ES-I3 (cell line): Measurements from ENCODE around the gene GNAO1.

Experiments used
- H3K36me3 ChIP-seq: 2 replicates; pipeline ENCODE4 v1.6.1; 2013; ENCODE audit warnings: mild to moderate bottlenecking, low read length, control low read depth, moderate library complexity; ENCODE audit not compliant: insufficient read depth
- H3K4me1 ChIP-seq: 2 replicates; pipeline ENCODE4 v1.6.1; 2013; ENCODE audit warnings: mild to moderate bottlenecking, control low read depth, low read length; ENCODE audit not compliant: insufficient read depth
- H3K9ac ChIP-seq: 2 replicates; pipeline ENCODE4 v1.6.1; 2013; ENCODE audit warnings: low read depth, mild to moderate bottlenecking, low read length, moderate library complexity
- H3K9me3 ChIP-seq: 2 replicates; pipeline ENCODE4 v1.6.1; 2013; ENCODE audit warnings: mild to moderate bottlenecking, low read length, moderate library complexity; ENCODE audit not compliant: control insufficient read depth, insufficient read depth

GNAO1 gene

DNA sequence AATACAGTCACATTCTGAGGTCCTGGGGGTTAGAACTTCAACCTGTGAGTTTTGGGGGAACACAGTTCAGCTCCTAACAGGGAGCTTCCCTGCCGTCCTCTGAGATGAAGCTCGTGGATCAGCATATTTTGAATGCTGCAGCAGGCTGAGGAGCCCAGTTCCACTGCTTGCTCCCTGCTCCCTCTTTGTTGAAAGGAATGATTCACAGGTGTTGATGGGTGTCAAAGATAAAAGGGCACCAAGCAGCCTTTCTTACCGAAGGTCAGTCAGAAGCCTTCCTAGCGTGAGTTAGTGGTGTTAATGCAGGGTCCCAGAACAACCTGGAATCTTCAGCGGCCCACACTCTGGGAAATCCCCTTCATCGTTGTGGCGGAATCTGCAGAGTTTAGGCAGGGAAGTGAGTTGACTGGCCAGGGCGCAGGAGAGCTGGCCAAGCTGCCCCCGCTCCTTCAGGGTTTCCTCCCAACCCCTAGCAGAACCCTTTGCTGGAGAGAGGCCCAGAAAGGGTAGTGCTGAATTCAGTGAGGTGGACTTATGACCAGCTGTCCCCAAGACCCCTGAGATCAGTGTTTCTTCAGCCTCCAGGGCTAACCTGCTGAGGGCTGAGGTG, 114.8 kb downstream of the GNAO1 start:
- Histone ChIP-seq H3K4me1 (peaks cover 17% of the 10 kb centered on the region), H3K36me3 (no peaks in the 10 kb centered on the region), H3K9ac (no peak overlapping the region)

DNA sequence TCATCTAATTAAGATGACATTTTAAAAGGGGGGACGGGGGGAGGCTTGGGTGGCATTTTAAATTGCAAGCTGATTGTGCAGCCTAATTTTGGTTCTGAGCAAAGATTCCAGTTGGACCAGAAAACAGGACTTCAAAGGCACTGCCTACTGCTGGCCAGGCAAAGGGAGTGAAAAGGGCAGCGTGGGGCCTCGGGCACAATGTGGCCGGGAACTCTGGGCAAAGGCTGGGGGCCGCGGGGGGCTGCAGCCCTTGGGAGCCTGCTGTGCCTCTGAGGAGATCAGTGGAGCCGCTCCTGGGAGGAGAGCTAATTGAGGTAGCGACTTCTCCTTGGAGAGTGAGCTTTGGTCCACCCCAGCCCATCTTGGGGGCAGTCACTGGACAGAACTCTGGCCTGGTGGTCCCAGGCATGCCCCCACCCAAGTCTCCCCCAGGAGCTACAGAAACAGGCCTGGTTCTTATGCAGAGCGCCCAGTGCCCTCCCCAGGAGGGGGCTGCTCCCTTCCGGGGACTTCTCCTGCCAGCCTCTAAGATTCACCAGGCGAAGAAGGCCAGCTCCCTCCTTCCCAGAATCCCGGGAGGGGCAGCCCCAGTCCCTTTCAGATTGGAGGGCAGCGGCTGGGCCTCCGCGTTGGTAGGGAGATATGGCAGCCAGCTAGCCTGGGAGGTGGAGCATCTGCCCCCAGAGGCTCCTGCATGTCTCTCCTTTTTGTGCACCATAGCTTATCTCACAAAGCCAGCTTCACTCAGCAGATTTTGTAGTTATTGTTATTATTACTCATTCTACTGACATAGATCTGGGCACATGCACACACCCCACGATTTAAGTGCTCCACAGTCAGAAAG, 115.6 kb downstream of the GNAO1 start:
- H3K36me3 ChIP-seq: no peaks in the 10 kb centered on the region
- no peaks in the 10 kb centered on the region for H3K9me3 ChIP-seq
- peaks cover 11% of the 10 kb centered on the region for H3K4me1 ChIP-seq
- no peak overlapping the region for H3K9ac ChIP-seq

More for the DNA sequence above, 114.8 kb downstream of the GNAO1 start:
- no peaks in the 10 kb centered on the region for H3K9me3 ChIP-seq

DNA sequence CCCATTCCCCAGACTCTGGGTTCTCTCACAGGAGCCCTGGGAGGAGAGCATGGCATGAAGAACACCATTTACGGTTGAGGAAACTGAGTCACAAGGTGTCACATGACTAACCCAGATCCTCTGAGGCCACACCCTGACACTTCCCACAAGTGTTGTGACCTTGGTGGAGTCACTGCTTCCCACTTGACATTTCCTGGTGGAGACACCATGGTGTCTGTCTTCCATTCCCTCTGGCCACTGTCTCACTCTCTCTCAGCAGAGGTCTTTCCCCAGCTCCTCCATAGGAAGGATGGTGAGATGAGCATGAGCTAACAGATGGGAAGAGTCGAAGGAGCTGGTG, 116.2 kb downstream of the GNAO1 start:
- Histone ChIP-seq H3K36me3 (no peaks in the 10 kb centered on the region), H3K9ac (no peak overlapping the region), H3K4me1 (peaks cover 11% of the 10 kb centered on the region), H3K9me3 (no peaks in the 10 kb centered on the region)

DNA sequence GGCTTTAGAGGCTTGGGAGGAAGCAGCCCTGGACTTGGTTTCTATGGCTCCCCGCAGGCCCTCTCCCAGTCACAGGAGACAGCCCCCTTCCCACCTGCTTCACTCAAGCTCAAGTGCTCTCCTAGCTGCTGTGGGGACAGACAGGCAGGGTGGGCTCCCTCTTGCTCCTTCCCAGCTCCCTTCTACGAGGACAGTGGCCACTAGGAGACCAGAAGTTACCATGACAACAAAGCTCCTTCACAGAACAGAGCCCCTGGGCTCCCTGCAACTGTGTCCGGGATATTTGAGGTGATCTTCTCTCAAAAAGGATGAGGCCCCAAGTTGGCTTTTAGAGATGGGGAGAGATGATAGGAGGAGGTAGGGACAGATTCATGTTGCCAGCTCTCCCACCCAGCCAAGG, 117.7 kb downstream of the GNAO1 start:
- Histone ChIP-seq H3K9ac (no peak overlapping the region), H3K36me3 (no peaks in the 10 kb centered on the region), H3K4me1 (peaks cover 11% of the 10 kb centered on the region), H3K9me3 (no peaks in the 10 kb centered on the region)

DNA sequence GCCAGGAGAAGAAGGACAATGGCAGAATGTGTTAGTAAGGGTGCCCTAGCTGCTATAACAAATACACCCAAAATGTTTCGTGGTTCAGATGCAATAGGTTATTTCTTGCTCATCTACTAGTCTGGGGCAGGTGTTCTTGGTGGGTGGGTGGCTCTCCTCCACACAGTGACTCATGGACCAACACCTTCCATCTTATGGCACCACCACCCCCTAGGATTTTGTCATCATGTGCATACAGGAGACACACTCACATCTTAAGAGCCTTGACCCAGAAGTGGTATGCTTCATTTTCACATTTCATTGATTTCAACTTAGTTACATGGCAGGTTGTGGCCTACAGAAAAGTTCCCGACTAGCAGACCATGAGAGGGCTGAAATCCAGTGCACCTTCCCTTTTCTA, 119.4 kb downstream of the GNAO1 start:
- Histone ChIP-seq H3K9ac (no peak overlapping the region), H3K4me1 (peaks cover 8% of the 10 kb centered on the region), H3K9me3 (no peaks in the 10 kb centered on the region), H3K36me3 (no peaks in the 10 kb centered on the region)

DNA sequence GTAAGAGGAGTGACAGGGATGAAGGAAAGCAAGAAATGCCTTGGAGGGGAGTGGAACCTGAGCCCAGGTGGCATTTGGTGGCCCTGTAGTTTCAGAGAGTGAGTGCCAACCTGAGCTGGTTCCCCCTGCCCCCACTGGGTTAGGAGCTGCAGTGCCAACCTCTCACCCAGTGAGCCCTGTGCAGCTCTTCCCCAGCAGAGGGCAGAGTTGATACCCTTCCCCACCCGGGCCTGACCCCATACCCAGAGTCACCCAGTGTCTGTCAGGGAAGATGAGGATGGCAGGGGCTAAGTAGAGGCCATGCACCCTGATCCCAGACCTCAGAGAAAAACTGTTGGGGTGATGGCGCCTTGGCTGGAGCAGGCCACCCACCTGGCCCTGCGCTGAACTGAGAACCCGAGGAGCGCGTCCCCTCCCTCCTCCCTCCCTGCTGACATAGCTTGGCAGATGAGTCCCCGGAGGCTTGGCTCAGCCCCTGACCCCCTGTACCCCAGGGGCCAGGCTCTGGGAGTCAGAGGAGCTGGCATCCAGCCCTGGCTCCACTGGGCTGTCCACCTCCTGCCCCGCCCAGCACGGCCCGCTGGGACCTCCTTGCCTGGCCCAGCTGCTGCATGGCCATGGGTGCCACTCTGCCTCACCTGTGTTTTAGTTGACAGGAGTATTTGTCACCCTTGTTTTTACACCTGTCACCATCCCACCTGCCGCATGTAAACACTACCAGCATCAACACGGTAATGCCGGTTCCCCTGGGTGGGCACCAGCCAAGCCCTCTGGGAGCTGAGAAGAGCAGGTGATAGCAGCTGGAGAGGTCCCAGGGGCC, 120.1 kb downstream of the GNAO1 start:
- Histone ChIP-seq H3K36me3 (no peaks in the 10 kb centered on the region), H3K4me1 (peaks cover under 1% of the 10 kb centered on the region; the same call in 1 of the 2 replicates), H3K9me3 (no peaks in the 10 kb centered on the region), H3K9ac (no peak overlapping the region)

DNA sequence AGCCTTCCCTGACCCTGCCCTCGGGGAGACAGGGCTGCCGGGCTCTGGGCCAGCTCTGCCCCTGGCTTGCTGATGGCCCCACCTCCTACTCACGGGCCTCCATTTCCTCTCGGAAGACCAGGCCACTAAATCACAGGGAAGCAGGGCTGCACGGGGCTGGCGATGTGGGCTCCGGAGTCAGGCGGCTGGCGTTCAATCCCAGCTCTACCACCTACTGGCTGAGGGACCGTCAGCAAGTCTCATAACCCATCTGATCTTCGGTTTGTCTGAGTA, 120.7 kb downstream of the GNAO1 start:
- Histone ChIP-seq H3K9ac (no peak overlapping the region), H3K9me3 (no peaks in the 10 kb centered on the region), H3K4me1 (no peaks in the 10 kb centered on the region; the same call in 1 of the 2 replicates), H3K36me3 (no peaks in the 10 kb centered on the region)

DNA sequence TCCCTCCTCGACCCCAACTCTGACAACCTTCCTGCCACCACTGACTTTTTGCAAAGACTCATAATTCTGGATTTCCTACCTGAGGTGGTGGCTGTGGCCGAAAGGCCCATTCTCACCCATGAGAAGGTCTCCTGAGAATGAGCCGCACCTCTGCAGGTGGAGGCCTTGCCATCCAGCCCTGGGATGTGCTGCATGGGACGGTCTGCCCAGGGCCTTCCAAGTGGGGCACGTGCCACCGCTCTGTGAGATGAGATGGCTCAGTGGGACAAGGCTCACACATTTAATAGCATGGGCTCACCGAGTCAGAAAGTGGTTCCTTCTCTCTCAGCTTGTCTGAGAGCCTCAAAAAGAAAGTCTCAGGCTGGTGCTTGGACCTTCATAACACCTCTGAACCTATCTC, 121.3 kb downstream of the GNAO1 start:
- Histone ChIP-seq H3K4me1 (no peaks in the 10 kb centered on the region), H3K9ac (no peak overlapping the region), H3K9me3 (no peaks in the 10 kb centered on the region), H3K36me3 (no peaks in the 10 kb centered on the region)

DNA sequence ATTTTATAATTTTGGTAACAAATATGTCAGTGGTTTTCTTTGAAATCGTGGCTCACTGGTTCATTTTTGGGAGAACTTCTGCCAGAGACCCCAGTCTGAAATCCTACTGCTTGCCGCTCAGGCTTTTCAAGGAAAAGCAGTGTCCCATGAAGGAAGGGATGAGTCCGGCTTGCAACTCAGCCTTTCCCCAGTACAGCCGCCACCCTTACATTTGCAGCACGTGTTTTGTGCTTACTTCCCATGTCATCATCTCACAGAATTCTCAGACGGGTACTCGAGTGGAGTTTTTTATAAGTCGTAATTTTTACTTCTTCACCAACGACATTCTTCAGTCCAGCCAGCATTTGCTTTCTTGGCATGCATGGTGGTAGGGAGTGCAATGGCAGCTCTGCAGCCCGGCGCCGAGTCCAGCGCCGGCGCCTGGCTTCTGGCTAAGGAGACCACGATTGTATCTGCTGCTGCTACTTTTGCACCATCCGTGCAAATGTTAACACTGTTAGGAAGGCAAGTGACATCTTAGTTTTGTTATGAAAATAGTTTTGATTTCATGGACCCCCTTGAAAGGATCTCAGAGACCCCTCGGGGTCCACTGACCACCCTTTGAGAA, 123.1 kb downstream of the GNAO1 start:
- H3K9me3 ChIP-seq: no peaks in the 10 kb centered on the region
- H3K9ac ChIP-seq: no peak overlapping the region
- H3K36me3 ChIP-seq: no peaks in the 10 kb centered on the region
- no peaks in the 10 kb centered on the region for H3K4me1 ChIP-seq

DNA sequence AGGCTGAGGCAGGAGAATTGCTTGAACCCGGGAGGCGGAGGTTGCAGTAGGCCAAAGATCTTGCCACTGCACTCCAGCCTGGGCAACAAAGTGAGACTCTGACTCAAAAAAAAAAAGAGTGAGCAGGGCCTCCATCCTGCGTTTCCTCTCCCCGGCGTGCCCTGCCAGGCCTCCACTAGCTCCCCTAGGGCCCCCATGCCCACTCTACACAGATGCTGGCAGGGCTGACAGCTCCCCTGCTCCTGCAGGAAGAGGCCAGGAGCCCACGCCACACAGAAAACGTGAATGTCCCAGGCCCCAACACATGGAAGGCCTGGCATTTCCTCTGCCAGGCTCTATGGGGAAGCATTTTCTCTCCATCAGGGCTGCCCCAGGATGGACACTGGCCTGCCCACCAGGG, 124.7 kb downstream of the GNAO1 start:
- no peak overlapping the region for H3K9ac ChIP-seq
- H3K9me3 ChIP-seq: no peaks in the 10 kb centered on the region
- H3K36me3 ChIP-seq: no peaks in the 10 kb centered on the region
- H3K4me1 ChIP-seq: no peaks in the 10 kb centered on the region

DNA sequence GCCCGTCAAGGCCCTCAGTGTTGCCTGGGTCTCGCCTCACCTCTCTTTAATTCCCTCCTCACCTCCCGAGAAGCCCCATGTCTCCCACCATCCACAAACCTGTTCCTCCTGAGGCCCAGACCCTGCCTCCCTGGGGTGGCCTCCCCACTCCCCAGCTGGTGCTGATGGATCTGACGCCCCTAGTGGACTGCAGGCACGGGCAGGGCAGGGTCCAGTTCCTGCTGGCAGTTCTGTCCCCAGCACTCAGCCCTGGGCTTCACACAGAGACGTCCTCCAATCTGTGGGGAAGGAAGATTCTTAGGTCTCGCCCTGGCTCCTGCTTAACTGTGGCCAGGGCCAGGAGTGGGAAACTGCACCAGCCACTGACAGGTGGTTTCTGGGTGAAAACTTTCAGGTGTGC, 125.3 kb downstream of the GNAO1 start:
- Histone ChIP-seq H3K9me3 (no peaks in the 10 kb centered on the region), H3K9ac (no peak overlapping the region), H3K36me3 (no peaks in the 10 kb centered on the region), H3K4me1 (no peaks in the 10 kb centered on the region)

DNA sequence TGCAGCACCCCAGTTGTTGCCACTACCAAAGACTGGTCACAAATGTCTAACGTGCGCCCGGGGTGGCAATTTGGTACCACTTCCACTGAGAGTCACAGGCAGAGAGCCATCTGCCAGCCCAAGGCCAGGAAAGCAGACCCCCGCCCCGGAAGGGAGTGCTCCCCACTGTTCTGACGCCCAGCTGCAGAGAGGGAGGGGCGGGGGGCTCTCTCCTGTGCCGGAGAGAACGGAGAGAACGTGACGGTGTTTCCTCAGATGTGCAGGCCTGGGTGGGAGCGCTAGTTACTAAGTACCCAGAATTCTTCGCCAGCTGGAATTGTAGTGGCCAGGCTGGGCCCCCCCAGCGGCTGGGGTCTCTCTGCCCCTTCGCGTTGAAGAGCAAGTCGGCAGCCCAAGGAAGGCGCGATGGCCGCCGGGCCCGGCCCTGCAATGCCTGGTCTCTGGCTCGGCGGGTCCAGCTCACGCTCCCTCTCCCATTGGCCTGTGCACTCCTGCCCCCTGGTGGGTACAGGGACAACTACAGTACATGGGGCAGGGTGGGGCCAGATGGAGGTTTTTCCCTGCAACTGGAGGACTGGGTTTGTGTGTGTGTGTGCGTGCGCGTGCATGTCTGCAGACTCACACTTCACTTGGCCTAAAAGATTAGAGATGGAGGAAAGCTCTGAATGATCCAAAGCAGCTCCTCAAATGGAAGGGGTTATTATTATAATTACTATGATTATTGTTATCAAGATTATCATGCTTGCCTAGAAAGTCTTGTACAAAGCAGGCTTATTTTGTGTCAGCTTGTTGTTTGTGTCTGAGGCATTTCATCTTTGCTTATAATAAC, 126.9 kb downstream of the GNAO1 start:
- H3K9ac ChIP-seq: peak overlapping the region; percentile 25; the same call in 1 of the 2 replicates
- no peaks in the 10 kb centered on the region for H3K4me1 ChIP-seq
- no peaks in the 10 kb centered on the region for H3K36me3 ChIP-seq
- no peaks in the 10 kb centered on the region for H3K9me3 ChIP-seq

DNA sequence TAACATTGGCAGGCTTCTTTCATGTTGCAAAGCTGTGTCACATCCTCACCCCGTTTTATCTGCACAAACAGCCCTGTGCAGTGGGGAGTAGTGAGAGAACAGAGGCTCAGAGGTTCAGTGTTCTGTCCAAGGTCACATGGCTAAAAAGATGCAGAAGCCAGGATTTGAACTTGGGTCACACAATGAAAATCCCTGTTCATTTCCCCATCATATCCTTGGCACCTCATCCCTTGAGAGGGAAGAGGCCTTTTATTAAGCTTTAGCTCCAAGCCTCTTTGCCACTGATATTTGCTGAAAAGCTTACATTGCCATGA, 127.5 kb downstream of the GNAO1 start:
- Histone ChIP-seq H3K4me1 (no peaks in the 10 kb centered on the region), H3K36me3 (no peaks in the 10 kb centered on the region), H3K9me3 (no peaks in the 10 kb centered on the region), H3K9ac (no peak overlapping the region)

DNA sequence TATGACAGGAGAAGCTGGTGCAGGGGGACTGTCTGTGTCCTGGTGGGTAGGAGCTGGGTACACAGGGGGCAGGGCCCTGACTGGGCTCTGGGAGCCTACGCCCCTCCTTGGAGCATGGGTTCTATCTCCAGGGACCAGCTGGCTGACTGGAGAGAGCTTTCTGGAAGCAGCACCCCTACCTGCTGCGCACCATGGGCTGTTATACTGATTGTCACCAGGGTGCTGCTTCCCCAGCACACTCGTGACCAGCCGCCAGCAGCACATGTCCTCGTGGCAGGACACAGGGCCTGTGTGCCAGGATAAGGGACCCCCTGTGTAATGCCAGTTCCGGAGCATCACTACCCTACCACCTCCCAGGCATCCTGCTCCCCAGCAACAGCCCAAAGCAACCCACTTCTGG, 128.1 kb downstream of the GNAO1 start:
- Histone ChIP-seq H3K9me3 (no peaks in the 10 kb centered on the region), H3K9ac (no peak overlapping the region), H3K4me1 (no peaks in the 10 kb centered on the region), H3K36me3 (no peaks in the 10 kb centered on the region)
